ENCODE data around the gene MYO3B.
A peak's percentile ranks its signal among the peaks of the same experiment; 100 is the strongest.

The MYO3B gene

GRCh38 chr2:170237572-170238120, 59.7 kb downstream of the MYO3B start:
- no peak for DNase-seq

- no peak for DNase-seq
Measured at GRCh38 chr2:170238776-170239175, 60.8 kb downstream of the MYO3B start.

GRCh38 chr2:170240629-170241028, 62.7 kb downstream of the MYO3B start:
- no peak for DNase-seq

GRCh38 chr2:170241756-170242155, 63.8 kb downstream of the MYO3B start:
- DNase-seq, result no peak

GRCh38 chr2:170243118-170243837, 65.3 kb downstream of the MYO3B start:
- no peak for DNase-seq

- no peak for DNase-seq
Measured at GRCh38 chr2:170243898-170244297, 66.0 kb downstream of the MYO3B start.

GRCh38 chr2:170244555-170244954, 66.6 kb downstream of the MYO3B start:
- no peak for DNase-seq

GRCh38 chr2:170245312-170245711, 67.4 kb downstream of the MYO3B start:
- no peak for DNase-seq

GRCh38 chr2:170247333-170247732, 69.4 kb downstream of the MYO3B start:
- DNase-seq, result no peak

- no peak for DNase-seq
Measured at GRCh38 chr2:170247882-170248393, 70.0 kb downstream of the MYO3B start.

GRCh38 chr2:170248574-170249393, 70.8 kb downstream of the MYO3B start:
- no peak for DNase-seq

- no peak for DNase-seq
Measured at GRCh38 chr2:170249761-170250160, 71.8 kb downstream of the MYO3B start.

GRCh38 chr2:170250584-170250983, 72.6 kb downstream of the MYO3B start:
- DNase-seq, result no peak

- DNase-seq, result no peak
Measured at GRCh38 chr2:170252414-170252813, 74.5 kb downstream of the MYO3B start.

GRCh38 chr2:170253721-170254230, 75.8 kb downstream of the MYO3B start:
- no peak for DNase-seq

- DNase-seq, result no peak
Measured at GRCh38 chr2:170254293-170254732, 76.4 kb downstream of the MYO3B start.

GRCh38 chr2:170255137-170255536, 77.2 kb downstream of the MYO3B start:
- DNase-seq, result no peak

- peak; percentile 63 for DNase-seq
Measured at GRCh38 chr2:170255971-170256370, 78.0 kb downstream of the MYO3B start.

GRCh38 chr2:170258382-170258781, 80.4 kb downstream of the MYO3B start:
- DNase-seq, result peak; percentile 9

GRCh38 chr2:170260188-170260587, 82.2 kb downstream of the MYO3B start:
- DNase-seq, result no peak

- no peak for DNase-seq
Measured at GRCh38 chr2:170261566-170261965, 83.6 kb downstream of the MYO3B start.

GRCh38 chr2:170262343-170262742, 84.4 kb downstream of the MYO3B start:
- no peak for DNase-seq

GRCh38 chr2:170262806-170263205, 84.9 kb downstream of the MYO3B start:
- DNase-seq, result no peak
